ENCODE measurements around the gene ENG. TPM values are rescaled to one million over a fixed set of nuclear protein-coding genes. Genes with fewer than 3 reads are reported as not detected.

Gene ENG
- total and polyA plus RNA-seq, 11 donors: 116 to 252 (median 144) TPM

GRCh38 chr9:127828262-127829031 is 26.0 kb downstream of the ENG start:
- WGBS, 4 donors: 5 to 12% (median 9%) methylated on average over 24 to 34 of the region's 34 CpGs
- H3K27me3 ChIP-seq: no peaks in the 10 kb centered on the region
- peak overlapping the region in 10 of 12 donors; percentile 15 to 44 (median 27) for H3K4me3 ChIP-seq
- TF ChIP-seq POLR2A (IDR thresholded peaks at IDR 0.05): peak in 1 of 2 donors; percentile 87
- TF ChIP-seq CTCF (IDR thresholded peaks at IDR 0.05): peak in 3 of 12 donors; percentile 19 to 33 (median 22)
- intact Hi-C loops (cut with DNase I): loop anchor here in 7 of 10 donors (2.0 to 5.0 kb wide), 4 partner anchors 30 to 40 kb away; no protein-coding TSS in a partner anchor
- H3K4me1 ChIP-seq: peaks cover 12 to 84% (median 61%) of the 10 kb centered on the region in 12 donors
- ATAC-seq: peak; percentile 79 to 90 (median 86)
- DNase-seq: peak; percentile 92 to 95 (median 93)
- peaks cover 0 to 84% (median 48%) of the 10 kb centered on the region in 9 donors for H3K36me3 ChIP-seq
- no peaks in the 10 kb centered on the region for H3K9me3 ChIP-seq
- H3K27ac ChIP-seq: peak overlapping the region; percentile 68 to 96 (median 80)

GRCh38 chr9:127826253-127826913 is 28.1 kb downstream of the ENG start:
- H3K4me1 ChIP-seq: peaks cover 12 to 63% (median 47%) of the 10 kb centered on the region in 12 donors
- intact Hi-C loops (cut with DNase I): loop anchor here in 5 of 10 donors (5.0 kb wide), 2 partner anchors 36 to 41 kb away; no protein-coding TSS in a partner anchor
- H3K27ac ChIP-seq: peak overlapping the region in 9 of 12 donors; percentile 48 to 96 (median 81)
- TF ChIP-seq CTCF (IDR thresholded peaks at IDR 0.05) (no peak), POLR2A (IDR thresholded peaks at IDR 0.05) (no peak)
- WGBS, 4 donors: 51 to 61% (median 59%) methylated on average over 5 to 7 of the region's 7 CpGs
- ATAC-seq (no peak), DNase-seq (no peak)
- no peaks in the 10 kb centered on the region for H3K27me3 ChIP-seq
- peaks cover 0 to 90% (median 59%) of the 10 kb centered on the region in 9 donors for H3K36me3 ChIP-seq
- H3K4me3 ChIP-seq: no peak overlapping the region
- no peaks in the 10 kb centered on the region for H3K9me3 ChIP-seq

GRCh38 chr9:127825319-127826051 is 29.0 kb downstream of the ENG start:
- H3K27ac ChIP-seq: peak overlapping the region in 9 of 12 donors; percentile 6 to 95 (median 77)
- TF ChIP-seq CTCF (IDR thresholded peaks at IDR 0.05): peak; percentile 9 to 53 (median 42)
- no peak for TF ChIP-seq POLR2A (IDR thresholded peaks at IDR 0.05)
- peak; percentile 8 to 33 (median 18) for ATAC-seq
- 45 to 55% (median 48%) methylated on average over 36 to 42 of the region's 42 CpGs for WGBS, 4 donors
- peaks cover 12 to 57% (median 44%) of the 10 kb centered on the region in 12 donors for H3K4me1 ChIP-seq
- peaks cover 0 to 93% (median 68%) of the 10 kb centered on the region in 9 donors for H3K36me3 ChIP-seq
- no peaks in the 10 kb centered on the region for H3K27me3 ChIP-seq
- intact Hi-C loops (cut with DNase I): loop anchor here in 5 of 10 donors (5.0 kb wide), 2 partner anchors 37 to 42 kb away; no protein-coding TSS in a partner anchor
- no peak overlapping the region for H3K4me3 ChIP-seq
- peak in 4 of 5 donors; percentile 56 to 77 (median 68) for DNase-seq
- H3K9me3 ChIP-seq: no peaks in the 10 kb centered on the region

Measured in heart left ventricle (tissue), 16 donors.